Esophagus muscularis mucosa (tissue), 4 donors: ENCODE results near the gene VTI1A.

Experiments used
- EP300 ChIP-seq: sonication (generic); formaldehyde crosslinking; IDR thresholded peaks from one replicate; pipeline ENCODE4 v1.6.1; 2017; ENCODE audit warnings: antibody characterized with exemption
- POLR2A ChIP-seq: fragments of 450-650 bp; IDR thresholded peaks from one replicate; pipeline ENCODE4 v1.6.1; 2017; ENCODE audit warnings: antibody characterized with exemption, moderate library complexity, mild to moderate bottlenecking, low read depth
- TF ChIP-seq, protein P1 (sequence below), 3 experiments: fragments of 200-600 bp in 2 of 3; fragments of 450-650 bp in 1 of 3; sonication (generic) in 2 of 3; IDR thresholded peaks; one replicate each; pipeline ENCODE4 v1.5.1; 2017 to 2019; ENCODE audit warnings: antibody characterized with exemption in 3 of 3, mild to moderate bottlenecking in 2 of 3, moderate library complexity in 1 of 3

GRCh38 chr10:112783351-112784021 is 336.5 kb downstream of the VTI1A start:
- TF ChIP-seq EP300 (no peak), POLR2A (no peak)
- TF ChIP-seq, protein P1, sequence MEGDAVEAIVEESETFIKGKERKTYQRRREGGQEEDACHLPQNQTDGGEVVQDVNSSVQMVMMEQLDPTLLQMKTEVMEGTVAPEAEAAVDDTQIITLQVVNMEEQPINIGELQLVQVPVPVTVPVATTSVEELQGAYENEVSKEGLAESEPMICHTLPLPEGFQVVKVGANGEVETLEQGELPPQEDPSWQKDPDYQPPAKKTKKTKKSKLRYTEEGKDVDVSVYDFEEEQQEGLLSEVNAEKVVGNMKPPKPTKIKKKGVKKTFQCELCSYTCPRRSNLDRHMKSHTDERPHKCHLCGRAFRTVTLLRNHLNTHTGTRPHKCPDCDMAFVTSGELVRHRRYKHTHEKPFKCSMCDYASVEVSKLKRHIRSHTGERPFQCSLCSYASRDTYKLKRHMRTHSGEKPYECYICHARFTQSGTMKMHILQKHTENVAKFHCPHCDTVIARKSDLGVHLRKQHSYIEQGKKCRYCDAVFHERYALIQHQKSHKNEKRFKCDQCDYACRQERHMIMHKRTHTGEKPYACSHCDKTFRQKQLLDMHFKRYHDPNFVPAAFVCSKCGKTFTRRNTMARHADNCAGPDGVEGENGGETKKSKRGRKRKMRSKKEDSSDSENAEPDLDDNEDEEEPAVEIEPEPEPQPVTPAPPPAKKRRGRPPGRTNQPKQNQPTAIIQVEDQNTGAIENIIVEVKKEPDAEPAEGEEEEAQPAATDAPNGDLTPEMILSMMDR (IDR thresholded peaks at IDR 0.05): no peak
